Fibroblast of skin of left biceps (primary cell): ENCODE measurements around the gene CDCA7L.

ENCODE experiments used
- DNase-seq, 2 experiments: peaks; one replicate each; pipeline ENCODE4 v3.0.0-alpha.2; 2013; ENCODE audit warnings: low read depth in 2 of 2

The CDCA7L gene

GRCh38 chr7:21945454-21946221, at the start of gene CDCA7L:
TSS of gene CDCA7L (minus strand) at chr7:21945899. CDS start at chr7:21945804, 95 bp downstream.
- peak in 1 of 2 experiments; percentile 52 for DNase-seq

- DNase-seq: no peak
Measured at GRCh38 chr7:21986096-21986495, 40.4 kb upstream of the CDCA7L start.

GRCh38 chr7:21984042-21984441, 38.3 kb upstream of the CDCA7L start:
- no peak for DNase-seq

GRCh38 chr7:21983056-21983455, 37.4 kb upstream of the CDCA7L start:
- DNase-seq: no peak

GRCh38 chr7:21981524-21981923, 35.8 kb upstream of the CDCA7L start:
- DNase-seq: no peak

GRCh38 chr7:21980926-21981500, 35.3 kb upstream of the CDCA7L start:
- no peak for DNase-seq

- no peak for DNase-seq
Measured at GRCh38 chr7:21972397-21972784, 26.7 kb upstream of the CDCA7L start.

- DNase-seq: no peak
Measured at GRCh38 chr7:21971780-21972396, 26.2 kb upstream of the CDCA7L start.

- no peak for DNase-seq
Measured at GRCh38 chr7:21969822-21970221, 24.1 kb upstream of the CDCA7L start.

GRCh38 chr7:21967598-21968003, 21.9 kb upstream of the CDCA7L start:
- no peak for DNase-seq

- DNase-seq: no peak
Measured at GRCh38 chr7:21966271-21966670, 20.6 kb upstream of the CDCA7L start.

- DNase-seq: no peak
Measured at GRCh38 chr7:21965291-21965690, 19.6 kb upstream of the CDCA7L start.

- DNase-seq: no peak
Measured at GRCh38 chr7:21962677-21963076, 17.0 kb upstream of the CDCA7L start.

- peak in 1 of 2 experiments; percentile 35 for DNase-seq
Measured at GRCh38 chr7:21960922-21961321, 15.2 kb upstream of the CDCA7L start.

- DNase-seq: no peak
Measured at GRCh38 chr7:21959387-21959776, 13.7 kb upstream of the CDCA7L start.

- DNase-seq: no peak
Measured at GRCh38 chr7:21953781-21954180, 8.1 kb upstream of the CDCA7L start.

GRCh38 chr7:21948887-21949540, 3.3 kb upstream of the CDCA7L start:
- no peak for DNase-seq

GRCh38 chr7:21948364-21948763, 2.7 kb upstream of the CDCA7L start:
- no peak for DNase-seq

- DNase-seq: no peak
Measured at GRCh38 chr7:21947946-21948345, 2.2 kb upstream of the CDCA7L start.

- DNase-seq: no peak
Measured at GRCh38 chr7:21947056-21947455, 1.4 kb upstream of the CDCA7L start.

- DNase-seq: no peak
Measured at GRCh38 chr7:21946222-21946709, 567 bp upstream of the CDCA7L start.
